Middle frontal gyrus (tissue), 1 donor: ENCODE data around the gene LMO7.
"Not testable (repeated sequence)": the region's sequence is repeated elsewhere in the genome, so short reads cannot be mapped to it uniquely, and the experiment has no call there.

ENCODE experiments used
- DNase-seq: peaks from one replicate; pipeline ENCODE4 v3.0.0-alpha.2; 2015; ENCODE audit warnings: low spot score; ENCODE audit errors: extremely low spot score

Gene LMO7

DNA sequence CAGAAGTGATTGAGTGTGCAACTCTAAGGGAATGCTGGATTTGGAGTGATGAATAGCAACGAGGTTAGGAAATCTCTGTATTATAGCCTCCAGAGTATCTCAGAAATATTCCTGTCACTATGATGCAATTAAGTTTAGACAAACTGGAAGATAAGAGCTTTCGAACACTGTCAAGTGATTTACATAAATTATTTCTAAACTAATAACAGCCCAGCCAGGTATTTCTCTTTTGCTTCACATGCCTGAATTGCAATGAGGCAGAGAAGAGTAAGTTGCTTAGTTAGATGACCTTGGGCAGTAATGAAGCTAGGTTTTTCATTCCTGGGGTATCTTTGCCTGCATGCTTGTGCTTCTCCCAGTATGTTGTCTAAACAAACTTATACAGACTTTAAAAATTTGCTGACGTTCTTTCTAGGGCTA is 134.5 kb downstream of the LMO7 start:
- DNase-seq, result no peak

DNA sequence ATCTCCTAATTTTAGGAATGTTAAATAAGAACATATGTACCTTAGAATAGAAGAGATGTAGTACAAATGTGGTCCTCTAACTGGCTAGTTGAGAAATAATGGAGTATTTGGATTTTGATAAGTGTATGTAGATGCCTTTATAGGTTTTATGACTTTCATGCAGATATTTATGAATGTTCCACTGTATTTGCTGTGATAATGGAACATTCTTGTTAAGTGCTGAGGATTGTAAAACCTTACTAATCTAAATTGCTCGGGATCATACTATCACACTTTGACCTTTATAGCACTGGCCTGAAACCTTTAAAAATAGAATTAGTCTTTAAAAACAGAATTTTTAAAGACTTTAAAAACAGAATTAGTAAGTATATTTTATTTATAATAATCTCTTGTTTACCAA is 135.1 kb downstream of the LMO7 start:
- DNase-seq, result no peak

DNA sequence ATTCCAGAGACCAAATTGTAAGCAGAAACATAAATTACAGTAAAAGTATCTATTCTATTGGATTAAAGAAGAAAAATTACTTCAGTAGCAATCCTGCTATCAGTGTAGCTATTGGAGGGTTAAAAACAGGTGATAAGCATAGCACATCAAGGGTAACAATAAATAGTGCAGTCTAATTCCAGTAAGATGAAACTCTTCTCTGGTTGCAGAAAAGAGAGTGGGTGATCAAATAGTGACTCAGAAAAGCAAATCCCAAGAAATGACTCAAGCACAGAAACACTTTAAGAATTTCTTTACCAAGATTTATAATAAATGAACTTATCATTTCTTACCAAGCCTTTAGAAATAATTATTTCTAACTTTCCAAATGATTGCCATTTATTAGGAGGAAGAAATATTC is 135.7 kb downstream of the LMO7 start:
- no peak for DNase-seq

DNA sequence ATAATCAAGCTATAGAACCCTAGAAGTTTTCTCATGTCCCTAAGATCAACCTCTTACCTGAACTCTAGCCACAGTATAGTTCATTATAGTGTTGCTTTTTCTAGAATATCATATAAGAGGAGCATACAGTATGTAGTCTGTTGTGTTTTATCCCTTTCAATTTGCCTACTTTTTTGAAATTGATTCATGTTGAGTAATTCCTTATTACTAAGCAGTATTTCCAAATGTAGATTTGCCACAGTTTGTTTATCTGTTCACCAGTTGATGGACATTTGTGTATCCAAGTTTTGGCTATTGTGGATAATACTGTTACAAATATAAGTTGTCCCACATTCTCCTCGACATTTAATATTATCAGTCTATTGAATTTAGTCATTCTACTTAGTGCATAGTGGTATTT is 138.0 kb downstream of the LMO7 start:
- no peak for DNase-seq

DNA sequence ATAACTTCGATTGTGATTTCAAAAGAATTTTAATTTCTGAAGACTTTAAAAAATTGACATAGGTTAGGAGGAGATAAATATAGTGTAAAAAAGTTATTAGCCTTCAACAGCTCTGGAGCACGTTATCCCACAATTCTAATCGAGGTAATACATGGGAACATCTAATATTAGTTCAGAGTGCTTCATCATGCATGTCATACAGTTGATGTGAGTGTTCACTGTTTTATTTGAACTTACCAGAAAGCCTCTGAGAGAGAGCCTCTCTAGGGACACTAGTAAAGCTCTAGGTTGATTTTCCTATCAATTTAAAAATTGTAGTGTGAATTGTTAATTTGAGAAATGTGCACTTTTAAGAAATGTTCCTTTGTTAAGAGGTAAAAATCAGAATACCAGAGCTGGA is 140.4 kb downstream of the LMO7 start:
- no peak for DNase-seq

DNA sequence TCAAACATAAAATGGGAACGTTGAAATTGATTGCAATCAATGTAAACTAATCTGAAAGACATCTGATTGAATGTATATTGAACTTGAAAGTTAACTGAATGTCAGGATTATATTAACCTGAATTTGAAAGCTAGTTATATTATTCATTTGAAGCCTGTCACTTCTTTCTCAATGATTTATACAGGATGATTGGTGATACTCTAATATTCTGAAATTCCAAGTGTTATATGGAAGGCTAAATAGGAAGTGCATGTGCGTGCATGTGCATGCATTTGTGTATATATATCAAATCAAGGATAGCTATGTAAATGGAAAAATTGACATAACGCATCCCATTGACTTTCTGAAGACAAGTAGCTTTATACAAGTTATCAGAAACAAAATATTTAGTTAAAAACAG is 143.3 kb downstream of the LMO7 start:
- DNase-seq, result no peak

DNA sequence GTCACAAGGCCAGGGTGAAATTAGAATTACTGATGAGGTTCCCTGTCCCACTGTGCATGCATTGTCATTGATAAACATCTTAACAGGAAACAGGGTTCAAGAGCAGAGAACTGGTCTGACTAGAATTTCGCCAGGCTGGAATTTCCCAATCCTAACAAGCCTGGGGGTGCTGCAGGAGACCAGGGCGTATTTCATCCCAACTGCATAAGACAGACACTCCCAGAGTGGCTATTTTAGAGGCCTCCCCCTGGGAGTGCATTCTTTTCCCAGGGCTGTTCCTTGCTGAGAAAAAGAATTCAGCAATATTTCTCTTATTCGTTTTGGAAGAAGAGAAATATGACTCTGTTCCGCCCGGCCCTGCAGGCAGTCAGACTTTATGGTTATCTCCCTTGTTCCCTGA is 144.0 kb downstream of the LMO7 start:
- DNase-seq, result not testable (repeated sequence)

DNA sequence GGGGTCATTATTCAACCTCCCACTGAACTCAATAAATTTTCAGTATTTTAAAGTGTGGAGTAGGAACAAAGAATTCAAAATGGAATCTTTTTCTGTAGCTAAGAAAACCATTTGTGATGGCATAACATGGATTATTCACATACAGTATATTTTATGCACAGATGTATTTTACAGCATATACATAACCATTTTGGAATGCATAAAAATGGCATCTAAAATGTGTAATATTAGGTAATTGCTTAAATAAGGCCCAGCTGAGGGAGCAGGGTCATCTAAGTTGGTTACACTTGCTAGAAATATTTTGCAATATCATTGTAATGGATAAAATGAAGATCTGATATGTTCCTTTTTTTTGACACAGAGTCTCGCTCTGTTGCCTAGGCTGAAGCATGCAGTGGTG is 146.9 kb downstream of the LMO7 start:
- no peak for DNase-seq

DNA sequence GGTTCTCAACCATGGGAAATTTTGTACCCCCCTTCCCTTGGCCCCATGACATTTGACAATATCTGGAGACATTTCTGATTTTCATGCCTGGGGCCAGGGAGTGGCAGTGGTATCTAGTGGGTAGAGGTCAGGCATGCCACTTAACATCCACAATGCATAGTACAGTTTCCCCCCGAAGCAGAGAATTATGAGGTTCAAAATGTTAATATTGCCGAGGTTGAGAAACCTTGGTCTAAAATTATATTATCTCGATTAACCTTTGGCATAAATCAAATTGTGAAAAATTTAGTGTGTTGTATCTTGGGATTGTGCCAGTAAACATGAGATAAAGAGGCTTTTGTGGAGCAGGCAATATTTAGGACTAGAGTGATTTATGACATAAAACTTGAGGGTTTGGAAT is 147.9 kb downstream of the LMO7 start:
- no peak for DNase-seq

DNA sequence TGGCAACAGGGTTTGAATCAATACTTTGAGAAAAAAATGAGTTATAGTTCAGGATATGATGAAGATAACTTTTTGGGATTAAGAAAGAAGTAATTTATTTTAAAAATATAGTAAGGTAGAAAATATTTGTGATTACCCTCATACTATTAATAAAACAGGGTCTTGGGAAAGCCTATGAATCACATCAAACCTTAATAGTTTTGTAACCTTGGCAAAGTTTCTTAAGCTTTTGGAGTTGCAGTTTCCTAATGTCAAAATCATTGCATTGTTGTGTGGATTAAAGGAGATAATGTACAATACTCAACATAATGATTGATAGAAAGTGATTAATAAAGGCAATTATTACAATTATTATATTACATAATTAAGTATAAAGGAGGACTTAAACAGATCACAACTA is 149.0 kb downstream of the LMO7 start:
- DNase-seq, result no peak

DNA sequence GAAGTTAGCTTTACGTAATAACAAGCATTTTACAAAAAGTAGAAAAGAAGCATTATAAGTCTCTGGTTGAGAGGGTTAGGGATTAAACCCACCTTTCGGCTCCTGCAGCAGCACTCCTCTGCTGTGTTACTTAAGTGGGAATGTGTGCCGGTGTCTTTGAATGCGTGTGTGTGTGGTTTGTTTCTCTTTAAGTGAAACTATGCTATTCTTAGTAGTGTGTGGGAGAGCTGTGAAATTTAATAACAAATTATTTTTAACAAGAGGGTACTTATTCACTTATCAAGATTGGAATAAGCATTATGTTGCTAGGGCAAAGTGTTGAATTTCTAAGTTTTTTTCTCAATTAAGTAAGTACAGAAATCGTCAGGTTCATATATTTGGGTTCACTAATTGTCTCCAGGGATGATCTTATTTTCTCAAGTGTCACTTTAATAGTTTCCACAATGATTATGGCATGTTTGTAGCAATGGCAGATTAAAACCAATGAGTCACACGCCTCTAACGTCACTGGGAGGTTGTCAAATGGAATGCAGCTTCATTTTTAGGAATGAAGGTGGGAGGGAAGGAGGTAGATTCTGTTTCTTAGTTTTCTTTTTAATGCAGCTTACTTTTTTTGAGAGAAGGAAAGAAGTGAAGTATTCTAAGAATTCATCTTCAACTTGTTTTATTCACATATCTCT is 151.3 kb downstream of the LMO7 start:
- no peak for DNase-seq

DNA sequence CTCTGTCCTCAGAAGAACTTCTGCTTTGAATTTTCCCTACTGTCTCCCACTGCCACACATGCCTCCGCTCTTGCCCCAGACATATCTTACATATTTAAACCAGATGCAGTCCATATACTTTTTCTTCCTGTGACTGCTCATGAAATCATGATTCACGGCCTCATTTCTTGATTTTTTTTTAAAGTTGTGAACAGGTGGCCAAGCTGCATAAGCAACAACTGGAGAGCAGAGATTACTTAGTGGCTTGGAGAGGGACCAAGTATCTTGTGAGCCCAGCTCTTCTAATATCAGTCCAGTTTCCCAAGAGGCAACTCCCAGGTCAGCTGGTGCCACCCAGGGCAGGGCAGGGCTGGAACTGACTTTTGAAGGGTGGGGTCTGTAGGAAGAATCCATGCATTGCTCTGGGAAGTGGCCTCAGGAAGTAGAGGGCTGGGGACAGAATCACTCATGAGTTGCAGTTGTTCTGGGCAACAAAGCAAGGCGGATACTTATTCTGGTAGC is 152.4 kb downstream of the LMO7 start:
- DNase-seq, result no peak

DNA sequence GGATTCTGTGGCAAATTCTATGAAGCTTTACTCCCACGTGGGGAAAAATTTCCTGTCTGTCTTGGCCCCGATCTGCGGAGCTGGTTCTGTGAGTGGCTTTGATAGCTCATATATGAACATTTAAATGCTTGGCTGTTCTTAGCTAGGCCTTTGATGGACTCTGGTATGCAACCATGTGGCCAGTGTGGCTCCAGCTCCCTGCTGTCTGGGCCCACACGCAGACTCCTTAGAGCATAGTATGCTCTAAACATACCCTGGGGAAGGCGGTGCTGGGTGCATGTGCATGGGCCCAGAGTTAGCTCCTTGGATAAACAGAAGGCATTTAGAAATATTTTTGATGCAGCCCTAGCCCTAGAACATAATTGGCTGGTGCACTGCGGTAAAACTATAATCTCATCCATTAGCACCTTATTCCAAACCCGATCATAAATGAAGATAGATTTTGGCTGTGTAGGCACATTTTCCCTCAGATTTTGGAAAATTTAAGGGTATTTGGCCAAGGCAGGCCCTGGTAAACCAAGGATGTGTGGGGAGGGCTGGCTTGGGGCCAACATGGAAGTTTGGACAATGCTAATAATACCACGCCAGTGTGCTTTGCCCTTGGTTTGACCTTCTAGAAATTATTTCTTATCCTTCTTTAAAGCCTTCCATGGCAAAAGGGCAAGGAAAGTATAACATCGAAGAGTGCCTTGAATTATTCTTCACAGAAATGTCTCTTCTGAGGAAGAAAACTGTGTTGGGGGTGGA is 153.5 kb downstream of the LMO7 start:
- no peak for DNase-seq

DNA sequence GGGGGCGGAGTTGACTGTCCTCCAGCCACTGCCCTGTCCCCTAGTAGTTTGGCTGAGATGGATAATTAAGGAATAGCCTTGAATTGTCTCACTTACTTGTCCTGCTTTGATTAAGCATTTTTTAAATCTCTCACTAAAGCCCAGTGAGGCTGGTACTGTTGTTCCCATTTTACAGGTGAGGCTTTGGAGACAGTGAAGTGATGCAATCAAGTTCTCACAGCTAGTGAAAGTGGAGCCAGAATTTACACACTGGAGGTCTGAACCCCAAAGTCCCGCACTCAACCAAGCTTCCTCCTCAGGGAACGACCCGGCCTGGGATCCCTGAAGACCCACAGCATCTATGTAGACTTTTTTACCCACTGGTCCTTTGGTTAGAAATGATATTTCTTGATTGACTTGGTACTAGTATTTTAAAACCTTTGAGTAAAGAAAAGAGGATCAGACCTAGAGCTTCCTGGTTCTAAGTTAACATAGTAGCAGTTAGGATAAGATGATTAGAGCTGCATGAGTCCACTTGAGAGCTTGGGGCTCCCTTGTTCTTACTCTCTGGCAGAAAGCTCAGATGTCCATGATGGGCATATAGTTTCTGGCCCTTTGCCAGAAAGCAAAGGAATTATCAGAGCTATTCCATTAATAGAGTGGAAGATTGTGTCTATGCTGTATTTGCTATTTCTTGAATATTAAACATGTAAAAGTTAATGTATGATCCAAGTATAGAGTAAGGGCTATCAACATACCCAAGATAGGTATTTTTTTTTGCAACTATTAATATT is 154.3 kb downstream of the LMO7 start:
- DNase-seq, result no peak

DNA sequence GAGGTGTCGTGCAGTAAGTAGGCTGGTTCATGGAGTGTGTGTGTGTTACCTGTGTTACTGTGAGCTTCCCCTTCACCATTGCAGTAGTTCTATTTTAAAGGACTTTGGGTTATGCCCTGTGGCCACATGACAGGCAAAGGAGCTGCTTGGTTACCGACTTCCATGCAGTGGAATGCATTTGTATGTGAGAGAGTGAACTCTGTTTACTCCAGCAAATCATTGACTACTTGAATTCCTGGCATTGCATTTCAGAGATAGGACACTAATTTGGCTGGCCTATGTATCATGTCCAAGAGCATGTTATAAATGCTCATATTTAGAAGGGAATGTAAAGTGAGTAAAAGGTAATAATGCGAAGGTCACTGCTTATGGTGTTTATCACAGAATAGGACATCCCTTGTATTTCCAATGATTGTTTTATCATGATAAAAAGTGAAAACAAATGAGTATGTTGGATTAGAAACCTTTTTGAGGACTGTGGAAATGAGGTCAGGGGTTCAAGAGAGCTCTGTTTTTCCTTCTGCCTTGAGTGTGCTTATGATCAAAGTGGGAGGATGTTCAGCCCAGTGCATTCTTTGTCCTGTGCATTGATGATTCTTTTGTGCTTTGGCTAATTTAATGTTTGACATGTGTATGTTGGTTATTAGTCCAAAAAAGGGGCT is 156.5 kb downstream of the LMO7 start:
- DNase-seq, result no peak

DNA sequence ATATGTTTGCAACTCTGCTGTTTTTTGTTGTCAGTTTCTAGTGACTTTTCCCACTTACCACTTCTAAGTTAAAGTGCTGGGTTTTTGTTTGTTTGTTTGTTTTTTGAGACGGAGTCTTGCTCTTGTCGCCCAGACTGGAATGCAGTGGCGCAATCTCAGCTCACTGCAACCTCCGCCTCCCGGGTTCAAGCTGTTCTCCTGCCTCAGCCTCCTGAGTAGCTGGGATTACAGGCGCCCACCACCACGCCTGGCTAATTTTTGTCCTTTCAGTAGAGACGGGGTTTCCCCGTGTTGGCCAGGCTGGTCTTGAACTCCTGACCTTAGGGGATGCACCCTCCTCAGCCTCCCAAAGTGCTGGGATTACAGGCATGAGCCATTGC is 157.0 kb downstream of the LMO7 start:
- not testable (repeated sequence) for DNase-seq

DNA sequence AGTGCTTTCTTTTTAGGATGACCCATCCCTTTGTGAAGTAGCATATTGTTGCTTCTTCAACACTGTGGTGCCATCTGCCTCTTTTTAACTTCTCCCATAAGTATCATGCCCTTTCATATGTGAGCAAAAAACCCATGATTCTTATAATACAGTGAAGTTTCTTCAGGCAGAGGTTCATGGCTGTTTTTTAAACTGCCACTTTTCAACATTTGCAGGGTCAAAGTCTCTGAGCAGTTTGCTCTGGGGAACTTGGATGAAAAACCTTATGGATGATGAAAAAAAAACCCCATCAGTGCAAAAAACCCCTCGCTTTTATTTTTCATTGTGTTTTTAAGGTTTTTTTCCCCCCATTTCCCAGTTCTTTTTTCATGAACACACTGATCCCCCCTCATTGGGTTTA is 158.5 kb downstream of the LMO7 start:
- DNase-seq, result no peak

DNA sequence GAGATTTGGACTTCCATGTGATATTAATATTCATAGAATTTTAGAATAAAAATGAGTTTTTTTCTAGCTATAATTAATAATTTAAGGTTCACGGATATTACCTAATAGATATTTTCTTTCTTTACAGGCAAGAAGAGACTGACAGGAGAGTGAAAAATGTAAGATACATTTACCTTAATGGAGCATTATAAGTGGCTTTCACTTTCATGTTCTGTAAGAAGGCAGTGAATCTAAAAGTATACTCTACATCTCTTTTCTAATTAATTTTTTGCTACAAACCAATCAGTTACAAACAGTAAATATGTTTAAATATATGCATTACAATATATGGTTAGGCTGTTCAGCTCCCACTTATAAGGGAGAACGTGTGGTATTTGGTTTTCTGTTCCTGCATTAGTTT is 159.1 kb downstream of the LMO7 start:
- DNase-seq, result no peak

DNA sequence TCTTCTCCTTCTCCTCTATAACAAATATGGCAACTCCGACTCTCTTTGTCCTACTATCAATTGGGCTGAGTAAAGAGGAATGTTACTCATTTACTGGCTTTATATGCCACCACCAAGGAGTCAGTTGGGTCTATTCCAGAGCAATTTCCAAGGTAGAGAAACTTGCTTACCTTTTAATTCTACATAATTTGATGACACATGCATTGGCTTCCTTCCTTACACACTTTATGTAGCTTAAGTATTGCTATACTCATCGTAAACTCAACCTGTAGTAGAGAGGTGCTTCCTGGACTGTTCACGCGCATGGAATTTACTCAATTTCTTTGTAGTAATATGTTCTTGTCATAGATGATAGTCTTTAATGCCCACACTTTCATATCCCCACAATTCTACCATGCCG is 160.7 kb downstream of the LMO7 start:
- no peak for DNase-seq

DNA sequence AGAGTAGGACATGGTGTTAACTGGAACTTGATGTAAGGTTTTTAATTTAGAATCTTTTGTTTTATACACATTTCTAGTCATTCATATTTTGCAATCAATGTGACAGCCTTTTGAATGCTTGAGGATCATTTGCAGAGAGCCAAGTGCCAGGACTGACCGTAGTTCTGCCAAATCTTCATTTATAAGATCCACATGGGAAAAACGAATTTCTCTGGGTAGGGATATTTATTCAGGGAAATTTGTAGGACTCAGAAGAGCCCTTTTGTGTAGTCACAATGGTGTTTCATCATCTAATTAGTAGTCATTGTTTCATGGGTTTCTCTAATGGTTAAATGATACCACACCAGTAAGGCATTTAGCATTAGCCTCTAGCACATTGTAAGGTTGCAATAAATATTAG is 161.1 kb downstream of the LMO7 start:
- DNase-seq, result no peak

DNA sequence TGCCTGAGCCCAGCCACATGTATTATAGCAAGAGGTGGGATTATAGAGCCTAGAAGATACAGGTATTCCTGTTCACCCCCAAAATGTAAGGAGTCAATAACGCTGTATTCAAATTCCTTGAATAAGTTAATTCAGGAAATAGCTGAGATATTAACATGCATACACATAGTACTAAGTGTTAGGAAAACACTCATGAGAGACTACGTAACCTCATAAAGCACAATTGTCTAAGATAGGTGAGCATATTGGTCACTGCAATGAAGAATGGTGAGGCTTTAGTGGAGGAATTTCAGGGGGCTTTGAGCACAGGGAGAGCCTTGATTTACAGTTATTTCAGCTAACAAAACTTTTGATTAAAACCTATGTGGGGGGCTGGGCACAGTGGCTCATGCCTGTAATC is 161.6 kb downstream of the LMO7 start:
- no peak for DNase-seq
